ENCODE measurements around the gene DHCR24.

The DHCR24 gene

GRCh38 chr1:54864460-54865208 lies 22.4 kb downstream of the DHCR24 start:
- no peak for DNase-seq

- DNase-seq, result no peak
These were observed 23.7 kb downstream of the DHCR24 start for GRCh38 chr1:54863267-54863665.

GRCh38 chr1:54861070-54861761 lies 25.8 kb downstream of the DHCR24 start:
- peak; percentile 64 for DNase-seq

GRCh38 chr1:54859700-54860391 lies 27.1 kb downstream of the DHCR24 start:
- peak; percentile 60 for DNase-seq

DNA sequence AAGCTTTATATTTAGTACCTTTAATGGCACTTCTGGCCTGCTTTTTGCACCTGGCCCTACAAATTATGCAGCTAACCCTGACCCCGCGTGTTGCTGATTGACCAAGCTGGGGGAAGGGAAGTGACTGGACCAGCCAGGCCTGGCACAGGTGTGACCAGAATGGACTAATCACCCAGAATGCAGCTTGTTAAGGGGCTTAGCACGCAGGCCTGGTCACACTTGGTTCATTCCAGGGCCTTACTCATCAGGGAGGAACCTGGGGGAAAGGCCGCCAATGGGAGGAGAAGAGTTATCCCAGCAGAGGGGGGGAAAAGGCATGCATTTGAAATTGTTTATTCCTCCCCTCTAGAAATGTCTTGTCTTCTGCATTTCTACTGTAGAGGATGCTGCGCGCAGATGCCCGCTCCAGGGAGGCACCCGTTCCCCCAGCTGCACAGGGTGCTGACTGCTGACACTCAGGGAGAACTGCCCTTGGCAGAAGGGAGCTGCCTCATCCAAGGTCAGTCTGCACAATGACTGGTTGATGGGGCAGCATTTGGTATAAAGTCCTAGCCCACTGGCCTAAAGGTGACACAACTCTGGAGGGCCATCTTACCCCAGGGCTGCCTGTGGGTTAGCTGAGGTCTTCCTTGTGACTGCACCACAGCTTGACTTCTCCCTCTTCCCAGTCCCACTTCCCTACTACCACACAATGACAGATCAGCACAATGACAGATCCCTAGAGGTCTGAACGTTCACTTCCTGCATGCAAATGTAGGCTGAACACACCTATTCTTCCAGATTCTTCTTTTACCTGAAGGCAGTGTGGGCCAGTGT lies 29.0 kb downstream of the DHCR24 start:
- DNase-seq, result peak; percentile 80

DNA sequence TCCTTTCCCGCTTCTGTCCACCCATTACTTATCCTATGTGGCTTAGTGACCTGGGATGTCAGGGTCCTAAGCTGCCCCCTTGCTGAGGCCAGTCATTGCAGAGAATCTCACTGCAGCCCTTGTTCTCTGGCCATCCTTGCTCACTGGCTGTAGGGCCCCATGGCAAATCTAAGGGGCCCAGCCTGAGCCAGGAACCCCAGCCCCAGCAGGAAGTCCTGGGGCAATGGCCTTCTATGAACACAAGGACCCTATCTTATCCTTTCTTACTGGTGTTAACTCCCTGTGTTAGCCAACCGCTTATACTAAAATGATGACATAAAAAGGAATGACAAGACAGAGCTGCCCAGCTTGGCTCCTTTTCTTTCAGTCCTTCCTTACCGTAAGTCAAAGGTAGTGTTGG lies 29.9 kb downstream of the DHCR24 start:
- no peak for DNase-seq

- DNase-seq, result no peak
These were observed 32.5 kb downstream of the DHCR24 start for GRCh38 chr1:54854381-54855020.

GRCh38 chr1:54853793-54854370 lies 33.1 kb downstream of the DHCR24 start:
- no peak for DNase-seq

DNA sequence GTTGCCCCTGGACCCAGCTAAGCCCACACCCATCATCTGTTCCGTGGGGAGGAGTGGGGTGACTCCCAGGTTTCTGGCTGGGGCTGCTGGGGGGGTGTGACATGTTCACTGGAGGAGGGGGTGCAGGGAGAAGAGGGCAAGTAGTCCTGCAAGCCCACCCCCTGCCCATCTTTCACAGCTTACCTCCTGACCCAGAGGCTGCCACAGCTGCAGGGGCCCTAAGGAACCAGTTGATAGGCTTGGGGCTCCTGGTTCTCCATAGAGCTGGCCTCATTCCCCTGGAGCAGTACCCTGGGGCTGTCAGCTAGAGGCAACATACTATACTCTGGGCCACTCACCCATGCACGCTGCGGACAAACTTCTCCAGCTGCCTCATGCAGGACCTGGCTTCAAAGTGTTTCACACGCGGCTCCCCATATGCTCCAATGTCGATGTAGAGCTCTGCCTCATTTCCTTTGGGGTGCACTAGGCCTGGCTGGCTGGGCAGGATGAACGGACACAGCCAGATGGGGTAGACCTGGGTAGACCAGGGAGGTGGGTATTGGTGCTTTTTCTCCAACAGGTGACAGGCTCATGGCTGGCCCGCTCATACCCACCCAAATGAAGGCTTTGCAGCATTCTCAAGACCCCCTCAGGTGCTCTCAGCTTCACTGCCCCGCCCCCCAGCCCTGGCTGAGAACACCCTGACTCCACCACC lies 33.8 kb downstream of the DHCR24 start:
- no peak for DNase-seq

GRCh38 chr1:54851936-54852524 lies 35.0 kb downstream of the DHCR24 start:
- DNase-seq, result no peak

- no peak for DNase-seq
These were observed 35.6 kb downstream of the DHCR24 start for GRCh38 chr1:54851406-54851805.

- peak; percentile 92 for DNase-seq
These were observed 36.3 kb downstream of the DHCR24 start for GRCh38 chr1:54850737-54851136.

- DNase-seq, result peak; percentile 54
These were observed 36.8 kb downstream of the DHCR24 start for GRCh38 chr1:54850069-54850730.

GRCh38 chr1:54849219-54850068 lies 37.6 kb downstream of the DHCR24 start:
- no peak for DNase-seq

- DNase-seq, result no peak
These were observed 38.7 kb downstream of the DHCR24 start for GRCh38 chr1:54848134-54848948.

DNA sequence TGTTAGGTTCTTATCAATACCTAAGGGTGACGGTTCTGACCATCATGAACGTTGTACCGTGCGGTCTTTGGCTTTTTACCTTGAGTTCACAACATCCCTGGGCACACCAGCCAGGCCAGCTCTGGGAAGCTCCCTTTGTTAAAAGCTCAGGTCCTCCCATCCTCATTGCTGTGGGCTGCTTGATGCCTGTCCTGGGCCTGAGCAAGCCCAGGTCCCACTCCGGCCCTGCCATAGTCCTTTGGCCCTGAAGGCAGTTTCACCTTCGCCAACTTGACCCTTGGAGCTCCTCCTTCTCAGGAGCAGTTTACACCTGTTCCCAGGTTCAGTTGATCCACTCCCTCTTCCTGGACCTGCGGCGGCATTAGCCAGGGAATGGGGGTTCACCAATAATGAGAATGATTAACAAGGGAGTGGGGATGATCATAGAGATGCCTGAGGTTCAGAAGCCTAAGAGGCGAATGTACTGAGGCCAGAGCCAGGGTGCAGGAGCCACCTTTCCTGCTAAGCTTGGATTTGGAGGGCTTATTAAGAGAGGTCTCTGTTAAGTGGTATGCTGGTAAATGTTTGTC lies 40.2 kb downstream of the DHCR24 start:
- no peak for DNase-seq

- DNase-seq, result no peak
These were observed 40.7 kb downstream of the DHCR24 start for GRCh38 chr1:54846301-54846700.

- DNase-seq, result no peak
These were observed 41.2 kb downstream of the DHCR24 start for GRCh38 chr1:54845772-54846171.
